LNCAP (cell line): ENCODE results near the gene EPHA2.

Source experiments
- TF ChIP-seq, protein P1 (sequence below): fragments of 450-650 bp; IDR thresholded peaks from 2 replicates; pipeline ENCODE4 v1.5.1; 2017; ENCODE audit warnings: mild to moderate bottlenecking

Gene EPHA2

DNA sequence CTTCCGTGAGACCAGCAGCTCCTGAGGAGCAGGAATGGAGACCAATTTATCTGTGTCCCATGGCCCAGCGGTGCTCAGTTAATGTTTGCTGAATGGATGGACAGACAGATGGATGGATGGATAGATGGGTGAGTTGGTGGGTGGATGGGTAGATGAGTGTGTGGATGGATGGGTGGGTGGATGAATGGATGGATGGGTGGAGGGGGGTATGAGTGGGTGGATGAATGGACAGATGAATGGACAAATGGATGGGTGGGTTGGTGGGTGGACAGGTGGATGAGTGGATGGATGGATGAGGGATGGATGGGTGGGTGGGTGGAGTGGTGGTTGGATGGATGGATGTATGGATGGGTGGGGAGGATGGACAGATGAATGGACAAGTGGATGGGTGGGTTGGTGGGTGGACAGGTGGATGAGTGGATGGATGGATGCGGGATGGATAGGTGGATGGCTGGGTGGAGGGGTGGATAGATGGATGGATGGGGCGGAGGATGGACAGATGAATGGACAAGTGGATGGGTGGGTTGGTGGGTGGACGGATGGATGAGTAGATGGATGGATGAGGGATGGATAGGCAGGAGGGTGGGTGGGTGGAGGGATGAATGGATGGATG, 13.4 kb downstream of the EPHA2 start:
- TF ChIP-seq, protein P1, sequence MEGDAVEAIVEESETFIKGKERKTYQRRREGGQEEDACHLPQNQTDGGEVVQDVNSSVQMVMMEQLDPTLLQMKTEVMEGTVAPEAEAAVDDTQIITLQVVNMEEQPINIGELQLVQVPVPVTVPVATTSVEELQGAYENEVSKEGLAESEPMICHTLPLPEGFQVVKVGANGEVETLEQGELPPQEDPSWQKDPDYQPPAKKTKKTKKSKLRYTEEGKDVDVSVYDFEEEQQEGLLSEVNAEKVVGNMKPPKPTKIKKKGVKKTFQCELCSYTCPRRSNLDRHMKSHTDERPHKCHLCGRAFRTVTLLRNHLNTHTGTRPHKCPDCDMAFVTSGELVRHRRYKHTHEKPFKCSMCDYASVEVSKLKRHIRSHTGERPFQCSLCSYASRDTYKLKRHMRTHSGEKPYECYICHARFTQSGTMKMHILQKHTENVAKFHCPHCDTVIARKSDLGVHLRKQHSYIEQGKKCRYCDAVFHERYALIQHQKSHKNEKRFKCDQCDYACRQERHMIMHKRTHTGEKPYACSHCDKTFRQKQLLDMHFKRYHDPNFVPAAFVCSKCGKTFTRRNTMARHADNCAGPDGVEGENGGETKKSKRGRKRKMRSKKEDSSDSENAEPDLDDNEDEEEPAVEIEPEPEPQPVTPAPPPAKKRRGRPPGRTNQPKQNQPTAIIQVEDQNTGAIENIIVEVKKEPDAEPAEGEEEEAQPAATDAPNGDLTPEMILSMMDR: no peak

DNA sequence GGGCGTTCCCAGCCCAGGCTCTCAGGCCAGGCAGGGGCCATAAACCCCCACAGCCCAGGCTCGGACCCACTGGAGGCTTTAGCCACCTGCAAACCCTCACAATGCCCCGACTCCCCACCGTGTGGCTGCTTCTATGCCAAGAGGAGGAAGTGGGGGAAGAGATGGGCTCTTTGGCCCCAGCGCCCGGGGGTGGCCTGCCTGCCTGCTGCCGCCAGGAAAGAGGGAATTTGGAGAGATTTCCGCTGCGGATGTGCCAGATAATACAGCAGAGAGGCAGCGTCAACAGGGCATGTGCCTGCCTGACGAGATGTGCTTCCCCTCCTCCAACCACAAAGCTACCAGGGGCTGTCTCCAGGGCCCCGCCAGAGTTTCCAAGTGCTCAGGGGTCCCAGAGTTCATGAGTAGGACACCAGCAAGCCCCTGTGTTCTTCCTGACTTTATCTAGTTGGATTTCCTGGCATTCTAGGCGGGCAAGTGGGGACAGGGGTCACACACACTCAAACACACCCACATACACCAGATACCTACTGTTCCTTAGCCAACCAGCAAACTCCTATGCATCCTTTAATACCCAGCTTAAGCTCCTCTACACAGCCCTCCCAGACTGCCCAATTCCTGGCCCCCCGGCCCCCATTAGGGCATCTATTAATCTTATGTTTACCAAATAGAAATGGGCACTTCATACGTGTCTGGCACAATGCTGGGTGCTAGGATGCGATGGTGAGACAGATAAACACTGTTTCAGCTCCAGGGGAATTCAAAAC, 14.1 kb downstream of the EPHA2 start:
- TF ChIP-seq, protein P1: no peak

DNA sequence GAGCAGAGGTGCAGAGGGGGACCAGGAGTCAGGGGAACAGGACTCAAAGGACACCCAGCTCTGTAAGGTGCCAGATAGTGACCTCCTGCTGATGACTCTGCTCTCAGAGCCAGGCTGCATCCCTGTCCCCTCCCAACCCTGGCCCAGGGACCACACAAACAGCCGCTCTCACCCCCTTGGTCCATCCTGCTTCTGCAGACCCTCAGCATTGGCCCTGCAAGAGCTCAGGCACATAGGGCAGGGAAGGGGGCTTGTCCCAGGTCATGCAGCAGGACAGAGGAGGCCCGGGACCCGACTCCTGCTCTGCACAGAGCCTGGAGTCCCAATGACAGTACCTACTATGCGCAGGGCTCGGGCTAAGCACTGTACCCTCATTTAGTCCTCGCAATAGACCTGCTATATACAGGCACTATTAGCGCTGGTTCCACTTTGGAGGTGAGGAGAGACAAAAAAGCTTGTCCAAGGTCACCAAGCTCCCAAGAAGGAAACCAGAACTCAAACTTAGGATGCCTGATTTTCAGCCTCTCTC, 15.7 kb downstream of the EPHA2 start:
- TF ChIP-seq, protein P1: no peak

DNA sequence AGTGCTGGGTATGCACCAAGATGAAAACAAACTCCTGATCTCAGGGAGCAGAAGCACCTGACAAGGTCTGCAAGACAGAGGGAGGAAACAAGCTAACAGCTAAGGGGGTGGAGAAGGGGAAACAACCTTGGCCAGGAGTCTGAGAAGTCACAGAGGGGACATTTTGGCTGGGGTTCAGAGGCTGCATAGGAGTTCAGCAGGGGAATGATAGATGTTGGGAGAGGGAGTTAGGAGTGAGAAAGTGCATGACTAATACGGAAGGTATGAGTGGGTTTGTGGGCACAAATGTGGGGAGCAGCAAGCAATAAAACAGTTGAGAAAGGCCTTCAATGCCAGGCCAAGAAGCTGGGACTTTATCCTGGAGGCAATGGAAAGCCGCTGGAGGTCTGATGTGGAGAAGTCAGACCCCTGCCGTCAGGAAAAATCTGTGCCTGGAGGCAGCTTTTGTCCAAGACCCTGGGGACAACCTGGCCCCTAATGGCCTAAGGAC, 16.4 kb downstream of the EPHA2 start:
- TF ChIP-seq, protein P1: no peak

DNA sequence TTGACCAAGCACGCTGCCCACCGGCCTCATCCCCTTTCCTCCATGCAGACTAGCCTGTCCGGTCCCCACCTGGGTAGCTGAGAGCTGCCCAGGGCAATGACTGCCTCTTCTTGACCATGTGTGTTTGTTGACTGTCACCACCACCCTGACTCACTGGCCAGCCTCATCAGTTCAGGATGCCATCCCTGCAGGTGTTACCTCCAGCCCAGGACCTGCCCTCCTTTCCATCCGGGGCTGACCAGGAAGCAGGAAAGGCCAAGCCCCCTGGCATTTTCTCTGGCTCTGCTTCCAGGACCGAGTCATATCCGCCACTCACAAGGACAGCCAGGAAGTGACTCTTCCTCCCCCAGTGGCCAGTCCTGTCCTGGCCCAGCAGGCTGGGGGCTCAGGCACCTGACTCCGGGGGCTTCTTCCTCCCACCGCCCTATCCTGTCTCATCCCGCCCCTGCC, 17.1 kb downstream of the EPHA2 start:
- TF ChIP-seq, protein P1: no peak

DNA sequence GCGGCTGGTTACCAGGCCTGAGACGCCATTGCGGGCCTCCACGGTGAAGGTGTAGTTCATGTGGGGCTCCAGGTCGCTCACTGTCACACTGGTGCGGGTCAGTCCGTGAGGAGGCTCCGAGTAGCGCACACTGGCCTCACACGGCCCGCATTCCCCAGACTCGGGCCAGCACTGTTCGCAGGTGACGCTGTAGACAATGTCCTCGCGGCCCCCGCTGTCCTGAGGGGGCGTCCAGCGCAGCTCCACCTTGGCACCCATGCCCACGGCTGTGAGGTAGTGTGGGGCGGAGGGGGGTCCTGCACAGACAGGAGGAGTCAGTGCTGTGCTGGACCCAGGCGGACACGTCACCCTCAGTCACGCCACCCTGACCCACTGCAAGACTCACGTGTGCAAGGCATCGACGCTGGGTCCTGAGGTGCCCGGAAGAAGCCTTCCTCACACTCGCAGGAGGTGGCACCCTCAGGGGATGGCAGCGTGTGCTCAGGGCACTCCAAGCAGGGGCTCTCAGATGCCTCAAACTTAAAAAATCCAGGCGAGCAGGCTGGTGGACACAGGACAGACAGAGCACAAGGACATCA, 17.9 kb downstream of the EPHA2 start:
- TF ChIP-seq, protein P1: no peak

DNA sequence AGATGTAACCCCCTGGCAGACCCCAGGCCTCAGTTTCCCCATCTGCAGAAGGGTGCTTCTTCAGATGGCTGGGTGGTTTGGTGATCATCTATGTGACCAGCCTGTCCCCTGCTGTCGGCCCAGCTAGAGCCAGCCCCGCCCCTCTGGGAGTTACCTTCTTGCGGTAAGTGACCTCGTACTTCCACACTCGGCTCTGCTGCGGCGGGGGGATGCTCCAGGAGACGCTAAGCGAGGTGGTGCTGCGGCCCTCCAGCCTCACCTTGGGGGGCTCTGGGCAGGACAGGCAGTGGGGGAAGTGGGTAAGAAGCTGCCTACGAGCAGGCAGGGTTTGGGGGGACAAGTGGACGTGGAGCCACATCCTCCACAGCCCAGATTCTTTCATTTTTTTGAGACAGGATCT, 20.4 kb downstream of the EPHA2 start:
- TF ChIP-seq, protein P1: no peak
